ENCODE data around the gene CNMD.

DNA sequence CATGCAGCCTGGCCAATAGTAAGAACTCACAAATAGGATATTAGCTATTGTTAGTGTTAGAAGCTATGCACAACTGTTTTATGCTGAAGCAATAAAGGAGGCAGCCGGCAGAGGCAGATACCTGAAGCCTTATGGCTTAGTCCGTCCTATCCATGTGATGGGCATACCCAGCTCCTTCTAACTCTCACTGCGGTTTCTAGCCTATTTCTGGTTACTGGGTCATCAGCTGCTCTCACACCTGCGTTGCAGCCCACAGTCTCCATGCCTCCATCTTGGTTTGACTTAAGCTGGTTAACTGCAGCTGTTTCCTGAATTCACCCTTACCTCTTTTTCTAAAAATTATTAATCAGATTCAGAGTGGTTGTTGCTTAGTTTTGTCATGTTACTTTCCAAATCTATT lies 40.5 kb upstream of the CNMD start:
- TF ChIP-seq EZH2 (IDR thresholded peaks at IDR 0.05; ENCODE audit: borderline replicate concordance, insufficient read depth, low read length, poor library complexity, severe bottlenecking) = no peak
- TF ChIP-seq, protein P1, sequence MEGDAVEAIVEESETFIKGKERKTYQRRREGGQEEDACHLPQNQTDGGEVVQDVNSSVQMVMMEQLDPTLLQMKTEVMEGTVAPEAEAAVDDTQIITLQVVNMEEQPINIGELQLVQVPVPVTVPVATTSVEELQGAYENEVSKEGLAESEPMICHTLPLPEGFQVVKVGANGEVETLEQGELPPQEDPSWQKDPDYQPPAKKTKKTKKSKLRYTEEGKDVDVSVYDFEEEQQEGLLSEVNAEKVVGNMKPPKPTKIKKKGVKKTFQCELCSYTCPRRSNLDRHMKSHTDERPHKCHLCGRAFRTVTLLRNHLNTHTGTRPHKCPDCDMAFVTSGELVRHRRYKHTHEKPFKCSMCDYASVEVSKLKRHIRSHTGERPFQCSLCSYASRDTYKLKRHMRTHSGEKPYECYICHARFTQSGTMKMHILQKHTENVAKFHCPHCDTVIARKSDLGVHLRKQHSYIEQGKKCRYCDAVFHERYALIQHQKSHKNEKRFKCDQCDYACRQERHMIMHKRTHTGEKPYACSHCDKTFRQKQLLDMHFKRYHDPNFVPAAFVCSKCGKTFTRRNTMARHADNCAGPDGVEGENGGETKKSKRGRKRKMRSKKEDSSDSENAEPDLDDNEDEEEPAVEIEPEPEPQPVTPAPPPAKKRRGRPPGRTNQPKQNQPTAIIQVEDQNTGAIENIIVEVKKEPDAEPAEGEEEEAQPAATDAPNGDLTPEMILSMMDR (IDR thresholded peaks at IDR 0.05; ENCODE audit: poor library complexity, severe bottlenecking) = no peak
- no peak for TF ChIP-seq POLR2AphosphoS5 (IDR thresholded peaks at IDR 0.05)
- TF ChIP-seq EP300 (conservative IDR thresholded peaks at IDR 0.05; ENCODE audit: poor library complexity, severe bottlenecking) = no peak
- TF ChIP-seq REST (IDR thresholded peaks at IDR 0.05; ENCODE audit: borderline replicate concordance) = no peak
- no peak for TF ChIP-seq TAF1 (IDR thresholded peaks at IDR 0.05; ENCODE audit: low read depth)
- no peak for TF ChIP-seq SMC3 (conservative IDR thresholded peaks at IDR 0.05; ENCODE audit: poor library complexity)
- TF ChIP-seq RAD21 (conservative IDR thresholded peaks at IDR 0.05) = no peak

All from neural cell (in vitro differentiated cells).